HG03108 (cell line): ENCODE measurements around the gene ROR2.

ENCODE experiments used
- ATAC-seq: cut with Tn5 transposase; IDR thresholded peaks from one replicate; pipeline ENCODE4 v1.9.1; 2021; ENCODE audit warnings: moderate library complexity; ENCODE audit not compliant: unreplicated experiment

The ROR2 gene

GRCh38 chr9:91843623-91844148 lies 106.3 kb downstream of the ROR2 start:
- ATAC-seq: no peak

- ATAC-seq: no peak
Measured at GRCh38 chr9:91843093-91843492, 106.9 kb downstream of the ROR2 start.

GRCh38 chr9:91842358-91843049 lies 107.5 kb downstream of the ROR2 start:
- no peak for ATAC-seq

GRCh38 chr9:91841591-91841990 lies 108.4 kb downstream of the ROR2 start:
- no peak for ATAC-seq

- ATAC-seq: no peak
Measured at GRCh38 chr9:91840882-91841281, 109.1 kb downstream of the ROR2 start.

GRCh38 chr9:91840469-91840868 lies 109.6 kb downstream of the ROR2 start:
- ATAC-seq: no peak

GRCh38 chr9:91839926-91840465 lies 110.0 kb downstream of the ROR2 start:
- ATAC-seq: no peak

GRCh38 chr9:91837981-91838731 lies 111.9 kb downstream of the ROR2 start:
- no peak for ATAC-seq

- ATAC-seq: no peak
Measured at GRCh38 chr9:91836515-91836914, 113.5 kb downstream of the ROR2 start.

GRCh38 chr9:91835632-91836031 lies 114.4 kb downstream of the ROR2 start:
- no peak for ATAC-seq

- no peak for ATAC-seq
Measured at GRCh38 chr9:91835216-91835615, 114.8 kb downstream of the ROR2 start.

- ATAC-seq: no peak
Measured at GRCh38 chr9:91834740-91835139, 115.3 kb downstream of the ROR2 start.

GRCh38 chr9:91833878-91834255 lies 116.2 kb downstream of the ROR2 start:
- ATAC-seq: no peak

- no peak for ATAC-seq
Measured at GRCh38 chr9:91833096-91833877, 116.7 kb downstream of the ROR2 start.

GRCh38 chr9:91832322-91832721 lies 117.7 kb downstream of the ROR2 start:
- ATAC-seq: no peak

GRCh38 chr9:91825866-91826265 lies 124.2 kb downstream of the ROR2 start:
- no peak for ATAC-seq

GRCh38 chr9:91825422-91825821 lies 124.6 kb downstream of the ROR2 start:
- ATAC-seq: no peak

- ATAC-seq: no peak
Measured at GRCh38 chr9:91824601-91825305, 125.3 kb downstream of the ROR2 start.

- no peak for ATAC-seq
Measured at GRCh38 chr9:91824151-91824550, 125.9 kb downstream of the ROR2 start.
